Activated CD8-positive, alpha-beta memory T cell treated with anti-CD3 and anti-CD28 coated beads for 4 hours (primary cell): ENCODE data around the gene OR51E1.

Experiments
- DNase-seq, 2 donors: peaks; one replicate each; pipeline ENCODE4 v3.0.0-alpha.2; 2020; ENCODE audit warnings: low read depth in 2 of 2

Gene OR51E1

DNA sequence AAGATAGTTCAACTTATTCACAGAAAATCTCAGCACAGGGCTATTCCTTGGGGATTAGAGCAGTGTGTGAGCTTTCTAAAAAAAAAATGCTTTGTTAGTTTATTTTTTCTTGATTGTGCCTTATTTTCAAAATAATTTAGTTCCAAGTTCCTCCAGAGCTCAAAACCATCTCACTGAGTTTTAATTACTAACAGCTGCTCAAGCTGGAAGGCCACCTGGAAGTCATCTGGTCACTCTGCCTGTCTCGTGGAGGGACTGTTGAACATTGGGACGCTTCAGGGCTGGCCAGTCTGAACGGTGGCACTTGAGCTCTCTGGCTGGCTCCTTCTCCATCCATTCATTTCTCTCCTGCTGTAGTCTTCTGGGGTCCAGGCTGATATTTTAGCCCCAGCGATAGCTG, 4.0 kb downstream of the OR51E1 start:
- DNase-seq = no peak

DNA sequence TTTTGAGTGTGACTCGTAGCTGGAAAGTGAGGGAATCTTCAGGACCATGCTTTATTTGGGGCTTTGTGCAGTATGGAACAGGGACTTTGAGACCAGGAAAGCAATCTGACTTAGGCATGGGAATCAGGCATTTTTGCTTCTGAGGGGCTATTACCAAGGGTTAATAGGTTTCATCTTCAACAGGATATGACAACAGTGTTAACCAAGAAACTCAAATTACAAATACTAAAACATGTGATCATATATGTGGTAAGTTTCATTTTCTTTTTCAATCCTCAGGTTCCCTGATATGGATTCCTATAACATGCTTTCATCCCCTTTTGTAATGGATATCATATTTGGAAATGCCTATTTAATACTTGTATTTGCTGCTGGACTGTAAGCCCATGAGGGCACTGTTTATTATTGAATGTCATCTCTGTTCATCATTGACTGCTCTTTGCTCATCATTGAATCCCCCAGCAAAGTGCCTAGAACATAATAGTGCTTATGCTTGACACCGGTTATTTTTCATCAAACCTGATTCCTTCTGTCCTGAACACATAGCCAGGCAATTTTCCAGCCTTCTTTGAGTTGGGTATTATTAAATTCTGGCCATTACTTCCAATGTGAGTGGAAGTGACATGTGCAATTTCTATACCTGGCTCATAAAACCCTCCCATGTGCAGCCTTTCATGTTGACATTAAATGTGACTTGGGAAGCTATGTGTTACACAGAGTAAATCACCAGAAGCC, 11.0 kb downstream of the OR51E1 start:
- no peak for DNase-seq

DNA sequence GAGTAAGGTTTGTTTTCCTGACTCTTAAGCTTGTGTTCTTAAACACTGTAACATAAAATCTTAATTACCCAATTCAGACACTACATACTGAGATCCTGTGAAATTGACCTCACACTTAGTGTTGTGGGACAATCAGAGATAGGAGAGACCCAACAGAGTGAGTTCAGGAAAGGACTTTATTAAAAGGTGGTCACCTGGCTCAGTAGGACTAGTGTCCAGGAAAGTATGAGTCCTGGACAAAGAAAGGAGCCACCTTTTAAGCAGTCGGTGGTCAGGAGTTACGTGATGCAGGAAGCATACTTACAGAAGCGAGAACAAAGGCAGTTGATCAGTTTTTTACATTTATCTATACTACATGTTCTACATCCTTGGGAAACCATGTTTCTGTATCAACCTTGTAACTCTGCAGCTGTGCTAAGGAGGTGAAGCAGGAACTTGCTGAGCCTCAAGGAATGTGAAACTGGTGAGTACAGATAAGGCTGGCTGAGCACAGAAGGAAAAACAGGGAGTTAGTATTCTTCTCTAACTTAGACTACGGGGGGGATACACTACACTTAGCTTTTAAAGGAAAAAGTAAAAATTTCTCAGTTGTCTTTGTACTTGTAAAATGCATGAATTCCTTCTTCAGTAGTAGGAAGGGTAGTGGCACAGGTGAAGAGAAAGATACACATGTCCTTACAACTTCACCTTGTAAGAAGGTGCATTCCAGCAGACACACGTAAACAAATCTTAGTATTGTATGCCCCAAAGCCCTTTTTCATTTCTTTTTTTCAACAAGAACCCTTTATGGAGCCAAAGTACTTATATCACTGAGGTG, 15.1 kb downstream of the OR51E1 start:
- DNase-seq = no peak

DNA sequence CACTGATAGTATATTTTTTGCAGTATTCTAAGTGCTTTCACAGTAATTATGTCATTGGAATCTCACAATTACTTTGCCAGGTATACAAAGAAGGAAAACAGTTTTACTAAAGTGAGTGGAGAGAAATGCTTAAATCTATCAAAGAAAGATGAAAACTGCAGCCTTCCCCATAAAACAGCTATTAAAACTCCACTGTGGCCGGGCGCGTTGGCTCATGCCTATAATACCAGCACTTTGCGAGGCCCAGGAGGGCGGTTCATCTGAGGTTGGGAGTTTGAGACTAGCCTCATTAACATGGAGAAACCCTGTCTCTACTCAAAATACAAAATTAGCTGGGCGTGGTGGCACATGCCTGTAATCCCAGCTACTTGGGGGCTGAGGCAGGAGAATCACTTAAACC, 19.1 kb downstream of the OR51E1 start:
- no peak for DNase-seq

DNA sequence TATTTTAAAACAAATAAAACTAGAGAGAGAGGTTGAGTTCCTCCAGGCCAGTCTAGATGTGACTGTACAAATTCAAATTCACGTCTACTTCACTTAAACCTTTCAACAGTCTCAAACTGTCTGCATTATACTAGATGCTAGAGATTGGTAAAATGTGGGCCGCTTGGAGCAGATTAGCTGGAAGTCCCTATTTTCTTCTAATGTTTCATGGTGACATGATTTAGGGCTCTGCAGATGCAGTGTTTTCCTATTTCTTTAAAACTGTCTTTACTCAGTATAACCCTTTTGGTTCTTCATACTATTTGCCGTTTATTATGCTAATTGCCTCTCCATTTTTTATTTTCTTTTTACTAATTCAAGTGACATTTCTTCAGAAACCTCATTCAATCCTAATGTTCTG, 20.4 kb downstream of the OR51E1 start:
- no peak for DNase-seq

DNA sequence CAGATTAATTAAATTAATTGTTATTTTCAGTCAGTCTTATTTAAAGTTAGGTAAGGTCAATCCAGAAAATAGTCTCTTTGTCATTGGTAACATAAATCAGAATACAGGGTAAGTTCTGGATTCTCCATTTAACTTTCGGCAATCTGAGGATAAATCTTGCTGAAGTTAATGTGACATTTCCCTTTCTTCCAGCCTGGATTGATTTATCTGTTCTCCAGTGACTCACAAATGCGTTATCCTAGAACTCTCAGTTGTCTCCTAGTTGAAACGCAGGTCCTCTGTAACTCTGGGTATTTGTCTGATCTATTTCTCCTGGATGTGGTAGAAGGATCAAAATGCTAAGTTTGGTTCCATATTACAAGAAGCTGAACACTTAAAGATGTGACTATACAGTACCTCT, 21.0 kb downstream of the OR51E1 start:
- DNase-seq = no peak

DNA sequence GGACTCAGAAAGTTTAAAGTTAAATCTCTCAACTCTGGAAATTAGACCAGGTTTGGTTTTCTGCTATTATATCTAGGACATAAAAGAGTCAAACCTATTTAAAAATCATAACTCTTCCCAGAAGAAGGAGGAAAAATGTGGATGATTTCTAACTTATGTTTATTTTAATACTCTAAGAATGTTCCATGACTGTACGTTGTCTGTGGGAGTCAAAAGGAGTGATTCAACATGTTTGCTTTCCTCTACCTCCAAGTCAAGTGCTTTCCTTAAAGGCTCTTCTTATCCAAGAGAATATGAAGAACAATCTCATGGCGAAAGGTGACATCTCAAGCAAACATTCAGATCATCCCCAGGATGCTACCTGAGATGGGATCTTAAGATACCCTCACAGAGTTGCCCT, 21.6 kb downstream of the OR51E1 start:
- no peak for DNase-seq

DNA sequence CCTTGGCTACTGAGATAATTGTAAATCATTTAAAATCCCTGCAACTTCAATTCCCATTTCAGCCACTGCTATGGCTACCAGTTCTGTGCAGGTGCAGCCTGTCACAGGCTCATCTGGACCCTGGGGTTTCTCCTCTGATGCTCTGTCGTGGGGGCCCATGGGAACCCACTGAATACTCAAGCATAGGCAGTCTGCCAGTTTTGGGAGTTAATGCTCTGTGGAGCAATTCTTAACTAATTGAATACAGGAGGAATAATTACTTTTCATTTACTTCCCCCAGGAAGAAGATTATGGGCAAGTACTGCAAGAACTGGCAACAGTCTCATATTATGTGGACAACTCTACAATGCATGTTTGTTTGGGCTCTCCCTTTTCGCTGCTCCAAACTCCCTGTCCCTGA, 28.0 kb downstream of the OR51E1 start:
- DNase-seq = no peak

DNA sequence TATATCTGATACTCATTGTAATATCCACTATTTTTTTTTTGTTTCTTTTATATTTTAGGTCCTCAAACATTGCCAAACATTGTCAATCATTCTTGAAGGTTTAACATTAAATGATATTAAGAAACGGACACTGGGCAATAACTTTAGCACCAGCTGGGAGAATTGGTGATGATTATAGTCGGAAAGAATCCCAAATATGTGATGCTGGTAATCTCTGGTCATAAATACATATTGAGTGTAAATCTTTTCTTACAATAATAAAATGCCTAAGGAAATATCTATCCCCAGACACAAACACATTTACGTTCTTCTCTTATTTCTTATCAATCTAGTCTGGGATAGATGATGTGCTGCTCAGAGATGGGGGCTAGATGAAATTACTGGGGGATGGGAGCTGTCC, 28.7 kb downstream of the OR51E1 start:
- DNase-seq = no peak

DNA sequence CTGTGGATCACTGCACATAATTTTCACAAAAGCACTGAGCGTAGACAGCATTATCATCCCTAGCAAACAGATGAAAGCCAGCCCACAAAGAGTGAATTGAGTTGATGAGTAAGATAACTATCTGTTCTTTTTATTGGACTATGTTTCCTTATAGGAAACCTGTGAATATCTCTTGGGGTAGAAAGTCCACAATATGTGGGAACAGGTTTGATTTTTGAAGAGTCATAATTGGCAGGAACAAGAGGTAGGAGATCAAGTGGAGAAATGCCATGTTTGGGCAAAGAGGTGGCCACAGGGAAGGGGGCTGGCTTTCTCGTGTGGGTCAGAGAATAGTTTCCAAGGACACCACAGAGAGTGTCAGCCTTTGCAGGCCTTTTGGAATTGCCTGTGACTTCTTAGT, 30.0 kb downstream of the OR51E1 start:
- DNase-seq = no peak

DNA sequence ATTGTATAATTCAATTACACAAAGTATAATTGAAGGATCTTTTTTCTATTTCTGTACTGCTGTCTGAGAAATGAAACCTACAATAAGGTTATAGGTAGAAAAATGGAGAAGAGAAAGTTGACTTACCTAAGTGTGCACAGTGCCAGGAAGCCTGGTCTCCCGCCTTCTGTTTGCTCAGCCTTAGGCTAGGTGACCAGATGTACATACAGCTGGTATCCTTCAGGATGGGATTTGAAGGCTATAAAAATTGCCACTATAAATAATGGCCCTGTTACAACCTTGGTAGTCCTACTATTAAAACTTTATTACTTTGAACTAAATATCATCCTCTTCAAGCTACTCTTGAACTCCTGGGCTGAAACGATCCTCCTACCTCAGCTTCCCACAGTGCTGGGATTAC, 34.2 kb downstream of the OR51E1 start:
- no peak for DNase-seq

DNA sequence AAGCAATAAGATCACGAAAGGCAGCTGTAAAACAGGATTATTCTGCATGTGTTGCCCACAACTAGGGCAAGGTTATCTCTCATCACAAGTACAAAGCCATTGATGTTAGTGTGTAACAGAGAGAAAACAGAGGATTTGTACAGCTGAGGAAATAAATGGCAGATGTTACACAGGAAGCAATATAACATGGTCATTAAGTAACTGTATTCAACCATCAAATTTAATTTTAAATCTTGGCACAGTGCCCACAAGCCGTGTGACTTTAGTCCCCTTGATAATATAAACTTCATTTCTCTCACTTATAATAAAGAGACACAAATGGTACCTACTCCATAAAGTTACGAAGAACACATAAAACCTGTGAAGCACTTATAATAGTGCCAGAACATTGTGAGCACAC, 36.6 kb downstream of the OR51E1 start:
- no peak for DNase-seq

DNA sequence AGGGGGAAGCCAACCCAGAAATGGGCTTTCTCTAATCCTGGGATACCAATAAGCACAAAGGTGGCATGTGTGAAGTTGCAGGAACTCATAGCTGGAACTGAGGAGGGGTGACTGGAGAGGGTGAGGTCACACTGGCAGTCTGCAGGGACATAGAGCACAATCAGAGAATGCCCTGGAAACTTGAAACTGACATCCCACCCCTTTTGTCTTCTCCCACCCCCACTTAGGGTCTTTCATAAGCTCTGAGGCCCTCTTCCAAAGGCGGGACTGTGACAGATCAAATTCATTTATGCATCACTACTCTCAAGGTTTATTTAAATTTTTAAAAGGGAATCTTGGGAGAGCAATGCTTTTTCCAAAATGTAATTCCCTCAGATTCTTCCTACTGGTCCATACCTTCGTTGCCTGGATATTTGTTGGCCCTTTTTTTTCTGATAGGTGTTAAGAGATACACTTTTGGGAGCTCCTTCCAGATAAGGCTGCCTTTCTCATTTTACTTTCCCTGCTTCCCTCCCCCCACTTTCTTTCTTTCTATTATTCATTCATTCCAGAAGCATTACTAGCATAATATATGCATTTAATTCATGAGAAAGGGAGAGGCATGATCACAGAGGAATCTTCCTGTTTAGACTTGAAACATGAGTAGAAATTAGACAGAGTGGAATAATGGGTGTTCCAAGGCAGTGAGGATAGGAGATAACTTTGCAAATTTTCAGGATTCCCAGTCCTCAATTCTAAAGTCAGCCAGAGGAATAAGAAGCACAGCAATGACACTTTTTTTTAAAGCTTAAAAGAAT, 39.0 kb downstream of the OR51E1 start:
- no peak for DNase-seq

DNA sequence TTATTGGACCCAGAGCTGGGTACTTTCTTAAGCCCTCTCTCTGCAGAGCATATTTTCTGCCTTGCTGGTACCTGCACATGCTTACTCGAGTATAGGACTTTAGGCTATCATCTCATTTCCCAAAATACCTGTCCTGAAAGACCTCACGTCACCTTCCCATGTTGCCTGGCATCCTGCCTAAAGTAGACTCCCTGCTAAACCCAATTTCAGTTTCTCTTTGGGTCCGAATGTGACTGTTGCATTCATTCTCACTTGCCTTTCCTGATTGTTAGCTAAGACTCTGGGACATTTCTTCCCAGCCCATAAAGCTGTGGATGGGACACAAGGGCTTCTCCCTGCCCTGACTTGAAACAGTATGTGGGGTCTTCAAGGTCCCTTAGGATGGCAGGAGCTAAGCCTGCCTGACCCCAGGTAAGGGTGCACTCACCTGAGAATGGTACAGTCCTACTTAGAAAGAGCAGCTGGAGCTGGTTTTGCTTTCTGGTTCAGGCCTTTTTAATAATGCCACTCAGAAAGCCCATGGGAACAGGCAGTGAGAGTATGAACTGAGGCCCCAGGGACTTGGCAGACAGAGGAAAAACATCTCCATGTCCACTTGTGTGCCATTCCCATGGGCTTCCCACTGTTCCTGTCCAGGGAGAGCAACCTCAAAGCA, 41.0 kb downstream of the OR51E1 start:
- no peak for DNase-seq

DNA sequence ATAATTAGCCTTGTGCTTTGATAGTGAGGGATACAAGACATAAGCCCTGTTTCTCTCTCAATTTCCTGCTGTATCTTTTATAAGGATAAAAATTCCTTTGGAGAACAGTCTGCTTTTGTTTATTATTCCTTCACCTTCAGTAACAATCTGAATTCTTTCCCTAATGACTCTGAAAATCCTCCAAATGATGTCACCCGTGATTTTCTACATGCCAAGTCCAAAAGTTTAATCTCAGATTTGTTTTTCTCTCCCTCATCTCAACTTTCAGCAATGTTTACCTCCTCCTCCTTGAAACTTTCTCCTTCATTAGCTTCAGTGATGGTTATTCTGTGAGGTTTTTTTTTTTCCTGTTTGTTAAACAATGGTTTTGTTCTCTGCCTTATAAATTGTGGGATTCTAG, 51.7 kb downstream of the OR51E1 start:
- DNase-seq = no peak

DNA sequence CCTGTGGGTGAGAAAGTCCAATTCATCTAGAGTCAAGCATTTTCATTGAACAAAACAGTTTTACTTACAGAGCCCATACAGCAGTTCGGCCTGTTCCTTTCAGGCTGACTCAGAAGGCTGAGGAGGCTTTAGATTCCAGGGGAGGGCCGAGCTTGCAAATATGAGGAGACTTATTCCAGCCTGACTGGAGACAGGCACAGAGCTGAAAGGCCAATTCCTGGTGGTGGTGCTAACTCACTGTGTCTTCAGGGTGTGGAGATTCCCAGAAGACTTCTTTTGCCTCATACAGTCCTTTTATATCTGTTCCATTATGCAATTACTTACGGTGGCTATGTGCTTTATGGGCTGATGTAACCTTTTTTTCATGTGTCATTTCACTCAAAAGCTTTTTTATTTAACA, 53.8 kb downstream of the OR51E1 start, which contains the start of gene OR51E2:
Gene OR51E2 (minus strand): TSS at position 269 of the 400 bp plus-strand sequence. CDS start 15,142 bp downstream, outside the sequence.
- no peak for DNase-seq

DNA sequence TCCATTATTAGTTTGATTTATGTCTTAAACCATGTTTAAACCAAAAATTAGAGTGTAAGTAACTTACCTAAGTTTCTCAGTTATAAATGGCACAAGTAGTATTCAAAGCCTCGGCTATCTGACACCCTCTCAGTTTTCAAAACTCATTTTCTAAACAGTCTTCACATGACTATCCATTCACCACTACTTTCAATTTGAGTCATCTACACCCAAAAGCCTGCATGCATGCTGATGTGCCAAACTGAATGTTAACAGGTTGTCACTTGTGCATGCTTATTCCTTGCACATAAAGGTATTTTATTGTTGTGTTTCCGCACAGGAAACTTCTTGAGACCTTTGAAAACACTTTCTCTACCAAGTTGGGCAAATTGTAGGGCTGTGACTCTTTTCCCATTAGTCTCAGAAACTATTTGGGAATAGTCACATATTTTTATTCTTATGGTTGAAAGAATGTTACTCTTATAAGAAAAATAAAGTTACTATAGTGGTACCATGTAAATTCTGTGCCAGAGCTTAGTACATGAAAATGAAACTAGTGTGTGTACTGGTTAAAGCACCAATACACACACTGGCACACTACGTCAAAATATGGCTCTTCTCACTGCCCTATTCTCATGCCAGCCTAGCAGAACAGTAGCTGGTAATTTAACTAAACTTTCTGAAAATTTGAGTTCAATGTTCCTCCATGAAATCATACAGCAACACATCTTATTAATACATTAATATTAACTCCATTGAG, 56.1 kb downstream of the OR51E1 start:
- DNase-seq = no peak

DNA sequence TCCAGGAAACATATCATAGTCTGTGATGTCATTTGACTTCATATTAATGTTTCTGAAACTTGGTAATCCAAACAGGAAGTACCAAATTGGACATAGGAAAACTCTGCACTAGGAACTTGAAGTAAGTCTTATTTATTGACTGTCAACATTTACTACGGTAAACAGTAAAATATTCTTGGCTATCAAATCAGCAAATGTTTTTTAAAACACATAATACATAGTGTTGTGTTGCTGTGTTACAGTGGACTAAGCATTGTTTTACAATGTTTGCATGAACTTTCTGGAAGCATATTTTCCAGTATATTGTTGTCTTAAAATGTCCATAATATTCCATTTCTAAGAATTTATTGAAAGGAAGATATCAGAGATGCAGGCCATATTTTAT, 56.6 kb downstream of the OR51E1 start:
- no peak for DNase-seq

DNA sequence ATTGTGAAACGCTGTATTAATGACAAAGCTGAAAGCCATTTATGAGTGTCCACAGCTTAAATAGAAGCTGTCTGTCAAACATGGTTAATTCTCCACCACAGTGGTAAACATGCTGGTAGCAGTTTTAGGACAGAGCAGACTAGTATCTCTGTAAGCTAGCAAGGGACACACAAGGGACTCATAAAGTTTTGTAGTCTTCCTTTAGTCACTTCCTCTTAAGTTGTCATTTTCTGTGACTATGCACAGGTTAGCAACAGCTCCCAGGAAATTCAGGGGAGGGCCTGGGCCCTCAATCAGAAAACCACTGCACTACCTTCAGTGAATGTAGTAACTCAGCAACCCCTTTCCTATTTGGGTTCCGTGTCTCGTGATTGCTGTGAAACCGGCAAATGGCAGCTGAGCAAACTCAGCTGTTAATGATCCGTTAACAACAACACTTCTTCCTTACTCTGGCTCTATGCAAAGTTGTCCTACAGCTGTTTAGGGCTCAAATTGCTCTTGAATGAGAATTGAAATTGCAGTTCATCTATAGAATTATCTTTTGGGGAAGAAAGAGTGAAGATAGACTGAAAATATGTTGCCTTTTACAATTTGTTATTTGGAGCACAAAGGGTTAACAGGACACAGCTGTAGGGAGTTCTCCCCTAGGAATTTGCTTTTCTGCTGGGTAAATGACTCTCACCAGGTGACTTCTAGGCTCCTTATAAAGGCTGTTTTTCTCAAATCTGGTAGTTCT, 60.4 kb downstream of the OR51E1 start, which contains the start of gene MMP26:
Gene MMP26 (plus strand): TSS at position 731 of the 736 bp plus-strand sequence.
- DNase-seq = no peak

DNA sequence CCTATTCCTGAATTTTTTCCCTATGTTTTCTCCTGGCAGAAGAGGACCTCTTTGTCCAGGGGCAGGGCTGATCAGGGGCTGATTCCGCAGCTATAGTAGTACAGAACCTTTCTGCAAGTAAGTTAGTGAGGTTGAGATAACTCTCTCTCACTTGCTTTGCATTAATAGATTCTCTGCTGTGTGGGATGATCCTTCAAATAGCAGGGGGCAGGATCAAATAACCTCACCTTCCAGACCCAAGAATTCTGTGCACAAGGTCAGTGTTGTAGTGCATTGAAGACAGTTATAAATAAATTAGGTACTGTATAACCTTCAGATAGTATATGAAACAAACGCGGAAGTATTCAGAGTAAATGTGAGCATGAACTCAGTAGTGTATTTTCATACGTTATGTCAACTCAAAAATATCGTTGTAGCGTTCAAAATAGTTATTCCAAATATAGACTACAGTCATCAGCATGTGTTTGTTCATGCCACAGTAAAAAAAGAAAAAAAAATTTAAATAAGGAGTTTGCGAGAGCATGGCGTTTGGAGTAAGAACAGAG, 61.1 kb downstream of the OR51E1 start:
- DNase-seq = no peak
